HG03432 (cell line): ENCODE results near the gene PROZ.
"Not testable (repeated sequence)": the region's sequence is repeated elsewhere in the genome, so short reads cannot be mapped to it uniquely, and the experiment has no call there.

Source experiments
- ATAC-seq: cut with Tn5 transposase; IDR thresholded peaks from one replicate; pipeline ENCODE4 v1.9.1; 2021; ENCODE audit warnings: mild to moderate bottlenecking, moderate library complexity; ENCODE audit not compliant: unreplicated experiment

The PROZ gene

GRCh38 chr13:113157929-113158747 is at the start of gene PROZ:
Gene PROZ (plus strand): TSS chr13:113158648. CDS start chr13:113158661, 13 bp downstream.
- no peak for ATAC-seq

GRCh38 chr13:113109151-113110047 is 49.0 kb upstream of the PROZ start:
- ATAC-seq = no peak

- ATAC-seq = no peak
Observed at GRCh38 chr13:113110048-113110851, 48.2 kb upstream of the PROZ start.

GRCh38 chr13:113110852-113111315 is 47.6 kb upstream of the PROZ start:
- no peak for ATAC-seq

GRCh38 chr13:113111821-113112220 is 46.6 kb upstream of the PROZ start:
- not testable (repeated sequence) for ATAC-seq

- not testable (repeated sequence) for ATAC-seq
Observed at GRCh38 chr13:113112475-113112874, 46.0 kb upstream of the PROZ start.

- ATAC-seq = no peak
Observed at GRCh38 chr13:113112893-113113845, 45.3 kb upstream of the PROZ start.

GRCh38 chr13:113113846-113114271 is 44.6 kb upstream of the PROZ start:
- ATAC-seq = no peak

GRCh38 chr13:113114511-113115362 is 43.7 kb upstream of the PROZ start:
- ATAC-seq = no peak

GRCh38 chr13:113115363-113116205 is 42.9 kb upstream of the PROZ start:
- ATAC-seq = no peak

GRCh38 chr13:113116206-113116800 is 42.1 kb upstream of the PROZ start:
- no peak for ATAC-seq

GRCh38 chr13:113116871-113117271 is 41.6 kb upstream of the PROZ start:
- no peak for ATAC-seq

GRCh38 chr13:113117335-113117872 is 41.0 kb upstream of the PROZ start:
- no peak for ATAC-seq

- ATAC-seq = no peak
Observed at GRCh38 chr13:113117911-113118260, 40.6 kb upstream of the PROZ start.

- no peak for ATAC-seq
Observed at GRCh38 chr13:113118261-113119021, 40.0 kb upstream of the PROZ start.

- ATAC-seq = no peak
Observed at GRCh38 chr13:113119166-113119821, 39.2 kb upstream of the PROZ start.
